GM18519 (cell line): ENCODE results near the gene FOXA2.
"Not testable (repeated sequence)": the region's sequence is repeated elsewhere in the genome, so short reads cannot be mapped to it uniquely, and the experiment has no call there.

Experiments used
- ATAC-seq: cut with Tn5 transposase; IDR thresholded peaks from one replicate; pipeline ENCODE4 v1.9.1; 2021; ENCODE audit warnings: mild to moderate bottlenecking, moderate library complexity; ENCODE audit not compliant: unreplicated experiment, low FRiP score

The FOXA2 gene

DNA sequence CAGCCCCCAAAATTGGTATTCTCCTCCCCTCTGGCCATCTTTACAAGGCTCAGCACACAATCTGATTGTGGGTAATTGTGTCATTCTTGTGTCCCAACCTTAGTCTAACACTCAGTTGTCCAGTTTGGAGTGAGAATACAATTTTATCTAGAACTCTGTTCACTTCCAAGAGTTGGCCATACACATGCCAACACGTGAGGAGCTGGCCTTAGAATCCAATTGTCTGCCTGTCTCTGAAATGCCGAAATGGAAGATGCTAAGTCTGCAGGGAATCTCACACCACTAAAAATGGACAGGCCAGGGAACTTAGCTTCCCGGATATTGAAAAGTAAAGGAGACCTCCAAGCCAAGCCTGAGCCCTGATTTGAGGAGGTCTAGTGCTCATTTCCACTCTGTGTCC, 12.3 kb downstream of the FOXA2 start:
- no peak for ATAC-seq

DNA sequence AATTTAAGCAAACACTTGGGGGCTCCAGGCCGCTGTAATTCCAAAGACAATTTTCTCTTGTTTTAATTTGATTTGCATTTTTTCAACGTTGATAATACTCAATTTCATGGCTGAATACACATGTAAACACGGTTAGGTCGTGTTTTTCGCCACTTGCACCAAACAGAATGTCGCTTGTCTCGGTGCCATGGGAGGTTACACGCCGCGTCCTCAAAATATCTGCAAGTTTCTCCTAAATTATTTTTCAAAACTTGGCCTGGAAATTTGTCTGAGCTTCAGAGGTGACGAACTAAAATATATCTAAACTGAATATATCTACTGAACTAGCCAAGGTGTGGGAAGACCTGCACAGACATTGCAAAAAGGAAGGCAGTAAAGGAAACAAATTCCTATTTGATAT, 15.0 kb downstream of the FOXA2 start:
- ATAC-seq: no peak

DNA sequence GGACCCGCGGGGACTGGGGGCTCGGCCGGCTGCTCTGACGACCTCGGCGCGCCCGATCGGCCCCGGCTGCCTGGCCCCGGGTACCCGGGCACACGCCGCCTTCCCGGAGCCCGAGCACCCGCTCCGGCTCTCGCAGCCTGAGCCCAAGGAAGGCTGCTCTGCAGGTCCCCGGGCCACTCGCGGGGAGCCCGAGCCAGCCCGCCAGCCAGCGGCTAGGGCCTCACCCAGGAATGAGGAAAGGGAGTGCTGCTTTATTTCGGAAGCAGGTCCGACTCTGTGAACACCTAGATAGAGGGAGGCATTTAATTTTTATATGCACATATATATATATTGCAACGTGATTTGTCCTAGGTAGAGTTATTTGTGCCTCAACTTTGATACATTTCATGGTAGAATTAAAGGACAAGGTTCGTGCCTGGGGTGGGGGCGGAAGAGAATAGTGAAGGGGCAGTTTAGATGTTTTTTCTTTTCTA, 15.5 kb downstream of the FOXA2 start:
- ATAC-seq: no peak

DNA sequence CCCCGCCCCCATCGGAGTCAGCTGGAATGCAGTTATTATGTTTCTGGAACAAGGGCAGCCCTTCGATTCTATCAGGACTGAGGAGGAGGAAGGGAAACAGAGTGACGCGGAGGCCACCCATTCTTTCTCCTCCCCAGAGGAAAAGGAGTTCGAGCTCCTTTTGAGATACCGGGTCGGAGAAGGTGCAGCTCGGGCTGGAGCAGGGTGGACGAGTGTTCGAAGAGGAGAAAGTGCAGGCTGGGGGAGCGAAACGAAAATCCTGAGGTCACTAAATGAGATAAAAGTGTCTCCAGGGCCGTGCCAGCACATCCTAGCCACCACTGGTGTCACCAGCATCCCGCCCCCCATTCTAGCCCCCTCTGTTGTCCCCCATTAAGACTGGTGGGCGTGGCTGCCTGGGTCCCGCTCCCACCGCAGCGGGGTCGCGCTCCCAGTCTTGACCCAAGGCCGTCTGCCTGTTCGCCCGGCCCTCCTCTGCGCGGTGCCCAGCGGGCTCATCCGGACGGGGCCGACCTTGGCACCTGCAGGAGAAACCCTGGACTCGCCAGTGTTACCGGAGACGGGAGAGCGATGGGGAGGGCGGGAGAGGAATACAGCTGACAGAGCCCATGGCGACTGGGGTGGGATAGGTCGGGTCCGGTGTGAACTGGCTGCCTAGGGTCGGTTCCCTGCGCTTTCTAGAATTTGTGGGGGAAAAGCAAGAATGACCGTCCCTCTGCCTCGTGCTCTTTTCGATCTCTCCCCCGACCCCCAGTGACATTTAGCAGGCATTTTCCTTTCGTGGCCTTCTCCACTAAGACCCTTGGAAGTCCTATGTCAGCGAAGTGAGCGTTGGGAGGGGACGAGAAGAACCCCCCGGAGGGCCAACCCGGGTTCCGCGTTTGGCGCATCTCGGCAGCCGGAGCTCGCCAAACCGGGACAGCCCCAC, 16.2 kb downstream of the FOXA2 start:
- no peak for ATAC-seq

DNA sequence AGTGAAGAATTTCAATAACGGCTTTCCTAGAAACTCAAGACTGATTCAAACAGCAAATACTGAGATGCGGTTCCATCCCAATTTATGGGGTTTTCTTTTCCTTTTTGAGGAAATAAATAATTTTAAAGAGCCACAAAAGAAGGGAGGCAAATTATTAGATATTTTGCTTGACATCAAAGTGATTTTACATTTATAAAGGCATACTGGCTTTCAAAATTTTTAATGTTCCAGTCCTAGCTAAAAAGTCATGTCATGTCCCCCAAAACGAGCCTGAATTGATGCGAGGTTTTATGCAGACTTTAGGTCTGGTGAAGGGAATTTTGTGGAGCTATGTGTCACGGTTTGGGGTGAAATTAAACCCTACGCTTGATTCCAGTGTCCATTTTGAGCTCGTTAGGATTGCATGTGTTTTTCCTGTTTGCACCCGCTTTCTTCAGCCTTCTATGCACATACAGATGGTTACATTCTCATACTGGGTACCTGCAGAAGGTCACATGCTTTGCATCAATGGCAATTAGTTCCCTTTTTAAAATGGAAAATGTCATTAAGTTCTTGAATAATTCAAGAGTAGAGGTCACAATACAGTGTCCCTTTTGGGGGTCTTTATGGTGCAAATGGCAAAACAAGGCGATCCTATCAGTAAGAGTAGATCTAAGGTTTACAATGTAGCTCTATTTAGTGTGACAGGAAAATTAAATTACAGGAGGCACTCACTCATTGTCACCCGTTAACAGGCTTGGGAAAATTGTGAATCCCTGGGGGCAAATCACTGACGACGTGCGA, 17.3 kb downstream of the FOXA2 start:
- no peak for ATAC-seq

DNA sequence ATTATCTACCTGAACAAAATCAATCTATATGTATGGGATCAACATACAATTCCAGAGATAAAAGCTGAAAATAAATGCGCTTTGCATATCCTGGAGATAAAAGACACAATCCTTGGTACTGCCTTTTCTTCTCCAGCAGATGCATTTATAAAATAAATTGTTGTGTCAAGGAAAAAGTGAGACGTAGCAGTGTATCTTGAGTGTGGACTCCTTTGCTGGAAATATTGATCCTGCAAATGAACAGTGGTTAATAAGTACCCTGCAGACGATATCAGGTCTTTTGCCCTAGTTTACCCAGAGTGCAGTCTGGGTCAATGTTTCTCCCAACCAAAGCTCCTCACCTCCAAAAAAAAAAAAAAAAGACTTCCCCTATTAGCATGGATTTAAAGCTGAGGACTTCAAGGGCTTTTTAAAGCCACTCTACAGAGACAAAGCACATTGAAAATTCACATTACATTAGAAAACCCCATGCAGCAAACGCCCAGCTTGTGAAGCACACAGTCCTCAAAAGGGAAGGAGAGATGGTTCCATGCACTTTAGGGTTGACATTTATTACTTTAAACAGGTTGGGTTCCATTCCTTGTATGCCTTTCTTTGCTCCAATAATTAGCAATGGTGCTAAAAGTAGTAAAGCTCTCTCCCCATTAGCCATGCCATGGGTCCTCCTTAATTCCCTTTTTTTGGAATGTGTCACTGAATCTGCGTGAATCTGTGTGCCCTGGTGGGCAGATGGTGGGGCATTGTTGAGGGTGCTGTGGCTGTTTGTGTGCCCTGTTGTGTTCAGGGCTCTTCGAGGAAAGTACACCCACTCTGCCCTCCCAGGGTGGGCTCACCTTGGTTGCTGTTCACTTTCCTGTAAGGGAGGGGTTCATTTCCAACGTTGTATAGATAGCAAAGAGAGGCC, 21.1 kb downstream of the FOXA2 start:
- ATAC-seq: no peak

DNA sequence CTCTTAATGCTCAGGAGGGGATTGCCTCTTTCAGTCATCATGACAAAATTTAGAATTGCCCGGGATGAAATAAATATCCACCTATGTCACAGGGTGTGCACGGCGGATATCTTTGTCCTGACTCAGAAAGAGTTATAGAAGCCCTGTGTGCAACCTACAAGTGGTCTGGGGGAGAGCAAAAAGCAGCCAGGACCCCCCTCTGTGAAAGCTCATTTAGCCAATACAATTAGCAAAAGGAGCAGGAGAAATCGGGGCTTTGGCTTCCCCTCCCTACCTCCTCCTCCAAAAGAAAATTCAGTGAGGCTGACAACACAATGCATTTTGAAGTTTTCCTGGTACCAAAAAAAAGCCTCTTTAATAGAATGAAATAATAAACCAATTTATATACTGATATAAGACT, 21.8 kb downstream of the FOXA2 start:
- ATAC-seq: no peak

DNA sequence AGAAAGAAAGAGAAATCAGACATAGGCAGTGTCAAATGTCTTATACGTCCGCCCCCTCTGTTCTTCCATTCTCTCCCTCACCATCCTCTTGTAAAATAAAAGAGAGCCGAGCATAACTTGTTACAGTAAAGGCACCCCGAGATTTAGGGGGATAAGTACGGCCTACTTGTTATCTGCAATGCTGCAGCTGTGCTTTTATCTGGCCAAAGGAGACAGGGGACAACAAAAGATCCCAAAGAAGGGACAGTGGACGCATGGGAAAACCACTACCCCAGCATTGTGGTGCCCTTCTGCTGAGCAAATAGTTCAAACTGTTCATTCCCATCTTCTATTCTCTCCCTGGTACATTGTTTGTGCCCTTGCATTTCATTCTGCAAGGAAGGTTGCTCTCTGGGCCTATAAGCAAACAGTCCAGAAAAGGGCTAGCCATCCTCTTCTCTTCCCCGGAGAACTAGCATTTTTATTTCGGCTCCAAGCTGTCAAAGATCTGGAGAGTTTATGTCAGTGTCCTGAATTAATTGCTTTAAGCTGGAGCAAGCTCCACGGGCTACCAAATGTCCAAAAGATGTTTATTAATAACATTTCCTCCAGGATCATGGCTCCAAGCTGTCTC, 22.3 kb downstream of the FOXA2 start:
- ATAC-seq: no peak

DNA sequence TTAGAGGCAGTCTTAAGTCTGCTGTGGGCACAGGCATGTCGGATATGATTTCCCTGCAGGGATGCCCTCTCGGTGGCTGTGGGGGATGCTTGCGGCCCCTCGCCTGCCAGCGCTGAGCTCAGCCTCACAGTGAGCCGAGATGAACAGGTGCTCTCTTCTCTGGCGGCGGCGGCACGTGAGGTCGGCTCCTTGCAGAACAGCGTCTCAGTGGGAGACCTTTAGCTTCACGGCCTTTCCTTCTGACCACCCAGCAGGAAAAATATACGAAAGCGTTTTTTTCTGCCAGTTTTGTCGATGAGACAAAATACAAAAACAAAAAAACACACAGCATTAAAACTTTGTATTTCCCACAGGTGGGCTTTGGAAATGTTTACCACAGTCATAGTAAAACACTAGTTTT, 23.6 kb downstream of the FOXA2 start:
- no peak for ATAC-seq

DNA sequence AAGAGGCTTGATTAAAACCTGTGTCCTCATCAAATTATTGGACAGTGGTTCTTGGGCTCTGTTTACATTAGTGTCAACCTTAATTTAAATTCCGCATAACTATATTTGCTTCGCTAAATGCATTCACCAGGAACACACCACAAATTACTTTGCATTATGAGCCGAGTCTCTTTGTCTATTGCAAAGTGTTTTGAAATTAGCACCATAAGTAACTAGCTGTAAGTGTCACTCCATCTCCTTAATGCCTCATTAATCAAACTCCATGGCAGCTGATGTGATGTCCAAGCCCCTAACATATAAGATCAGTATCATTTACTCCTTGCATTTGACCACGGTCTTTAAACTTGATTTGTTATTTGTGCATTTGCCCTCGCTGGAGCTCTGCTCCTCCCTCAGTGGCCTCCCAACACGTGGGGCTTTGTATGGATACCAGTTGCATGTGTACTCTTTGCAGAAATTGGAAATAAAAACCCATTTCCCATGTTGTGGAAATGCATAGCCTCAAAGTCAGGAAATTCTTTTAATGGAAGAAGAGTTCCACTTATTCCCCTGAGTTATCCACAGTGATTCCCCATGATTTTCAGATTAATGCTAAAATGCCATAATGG, 24.6 kb downstream of the FOXA2 start:
- no peak for ATAC-seq

DNA sequence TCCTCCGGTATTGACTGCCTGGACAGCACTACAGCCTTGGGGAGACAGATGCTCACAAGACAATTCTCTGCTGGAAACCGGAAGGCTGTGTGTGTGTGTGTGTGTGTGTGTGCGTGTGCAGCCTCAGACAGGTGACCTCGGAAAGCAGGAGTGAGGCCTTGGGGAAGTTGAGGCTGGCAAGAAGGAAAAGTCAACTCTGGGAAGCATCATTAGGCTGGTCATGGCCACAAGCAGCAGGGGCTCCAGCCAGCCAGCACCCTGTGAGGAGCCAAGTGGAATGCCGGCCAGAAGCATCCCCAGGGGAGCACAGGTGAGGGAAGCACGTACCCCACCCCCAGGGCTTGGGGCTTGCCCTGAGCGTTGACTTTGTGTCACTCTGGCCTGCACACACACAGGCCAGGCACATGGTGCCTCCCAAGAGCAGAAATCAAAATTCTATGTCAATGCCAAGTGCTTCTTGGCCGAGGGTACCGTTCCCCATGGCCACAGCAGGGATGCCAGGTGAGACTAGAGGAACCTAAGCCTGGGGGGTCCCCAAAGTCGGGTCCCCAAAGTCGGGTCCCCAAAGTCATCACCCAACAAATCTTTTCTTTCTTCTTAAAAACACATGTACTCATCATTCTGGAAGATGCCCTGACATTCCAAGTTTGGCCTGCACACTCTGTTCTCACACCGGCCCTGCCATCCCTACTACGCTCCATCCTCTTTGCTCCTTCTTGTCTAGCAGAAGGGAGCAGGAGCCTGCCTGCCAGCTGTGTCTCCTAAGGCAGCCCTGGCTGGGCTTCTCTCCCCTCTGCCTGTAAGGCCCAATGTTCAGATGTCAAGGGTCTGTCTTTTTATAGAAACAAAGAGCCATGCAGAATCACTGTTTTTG, 26.7 kb downstream of the FOXA2 start:
- no peak for ATAC-seq

DNA sequence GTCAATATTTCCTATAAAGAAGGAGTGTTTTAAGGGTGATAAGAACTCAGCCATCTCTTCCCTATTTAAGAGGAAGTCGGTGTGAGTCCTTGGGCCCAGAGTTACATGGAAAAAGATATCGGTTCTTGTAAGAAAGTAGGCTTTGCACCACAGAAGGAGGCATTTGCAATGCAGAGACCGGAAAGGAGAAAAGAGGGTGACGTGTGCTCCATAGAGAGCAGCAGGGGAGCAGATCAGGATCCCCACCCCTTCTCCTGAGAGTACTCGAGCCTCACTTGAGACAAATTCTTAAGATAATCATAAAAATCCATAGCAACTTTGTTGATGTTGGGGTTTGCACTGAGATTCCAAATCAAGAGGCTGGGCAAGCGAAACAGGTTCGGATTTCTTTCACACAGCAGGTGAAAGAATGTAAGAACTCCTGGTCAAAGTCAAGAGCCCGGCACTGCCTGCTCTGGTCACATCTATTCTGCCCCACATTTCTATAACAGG, 27.8 kb downstream of the FOXA2 start:
- ATAC-seq: no peak

DNA sequence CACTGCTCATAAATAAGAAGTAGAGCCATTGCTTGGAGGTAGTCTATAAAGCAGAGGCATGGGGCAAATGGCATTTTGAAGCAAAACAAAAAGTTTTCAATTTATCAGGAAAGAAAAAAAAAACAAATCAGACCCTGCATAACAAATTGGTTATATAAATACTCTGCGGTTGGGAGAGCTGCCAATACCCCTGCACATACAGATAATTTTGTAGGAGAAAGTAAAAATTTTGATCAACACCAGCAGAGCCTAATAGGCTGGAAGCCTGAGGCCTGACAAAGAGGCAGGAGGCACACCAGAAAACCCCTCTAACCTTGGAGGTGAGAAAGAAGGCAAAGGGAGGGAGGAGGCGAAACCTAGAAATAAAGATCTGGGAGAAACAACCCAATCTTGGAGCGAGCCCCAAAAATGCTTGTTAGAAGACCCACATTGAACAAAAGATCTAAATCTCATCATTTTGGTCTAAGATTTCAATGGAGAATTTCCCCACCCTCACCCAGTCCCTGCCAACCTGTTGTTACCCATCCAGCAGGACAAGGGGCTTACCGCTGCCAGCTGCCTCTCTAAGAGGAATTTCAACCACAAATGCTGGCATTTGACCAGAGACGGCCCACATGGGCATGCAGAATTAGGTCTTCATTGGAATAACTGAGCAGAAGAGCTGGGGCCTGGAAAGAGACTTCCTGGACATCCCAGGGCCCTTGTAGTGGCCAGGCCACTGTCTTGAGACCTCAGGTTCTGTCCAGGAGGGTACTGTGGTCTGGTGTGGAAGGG, 28.4 kb downstream of the FOXA2 start:
- no peak for ATAC-seq

DNA sequence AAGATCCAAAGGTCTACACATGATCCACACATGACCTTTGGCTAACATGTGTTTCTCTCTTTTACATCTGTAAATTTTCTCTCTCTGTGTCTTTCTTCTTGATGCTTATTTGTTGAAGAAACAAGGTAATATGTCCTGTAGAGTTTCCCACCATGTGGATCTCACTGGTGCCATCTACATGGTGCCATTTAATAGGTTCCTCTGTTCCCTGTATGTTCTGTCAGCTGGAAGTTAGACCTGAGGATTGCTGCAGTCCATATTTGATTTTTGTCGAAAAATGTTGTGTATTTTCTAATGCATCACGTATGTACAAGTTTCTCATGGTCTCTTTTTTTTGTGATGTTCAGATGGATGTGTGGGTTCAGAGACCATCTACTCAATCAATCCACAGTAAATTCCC, 30.0 kb downstream of the FOXA2 start:
- no peak for ATAC-seq

DNA sequence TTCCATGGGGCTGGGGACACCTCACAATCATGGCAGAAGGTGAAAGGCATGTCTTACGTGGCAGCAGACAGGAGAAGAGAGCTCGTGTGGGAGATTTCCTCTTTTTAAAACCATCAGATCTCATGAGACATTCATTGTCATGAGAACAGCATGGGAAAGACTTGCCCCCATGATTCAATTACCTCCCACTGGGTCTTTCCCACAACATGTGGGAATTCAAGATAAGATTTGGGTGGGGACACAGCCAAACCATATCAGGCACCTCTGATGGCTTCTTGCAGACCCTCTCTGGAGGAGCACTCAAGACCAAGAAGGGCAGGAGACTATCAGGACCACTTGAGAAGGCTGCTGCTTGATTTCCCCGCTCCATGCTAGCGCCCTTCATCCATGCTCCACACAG, 33.9 kb downstream of the FOXA2 start:
- ATAC-seq: not testable (repeated sequence)

DNA sequence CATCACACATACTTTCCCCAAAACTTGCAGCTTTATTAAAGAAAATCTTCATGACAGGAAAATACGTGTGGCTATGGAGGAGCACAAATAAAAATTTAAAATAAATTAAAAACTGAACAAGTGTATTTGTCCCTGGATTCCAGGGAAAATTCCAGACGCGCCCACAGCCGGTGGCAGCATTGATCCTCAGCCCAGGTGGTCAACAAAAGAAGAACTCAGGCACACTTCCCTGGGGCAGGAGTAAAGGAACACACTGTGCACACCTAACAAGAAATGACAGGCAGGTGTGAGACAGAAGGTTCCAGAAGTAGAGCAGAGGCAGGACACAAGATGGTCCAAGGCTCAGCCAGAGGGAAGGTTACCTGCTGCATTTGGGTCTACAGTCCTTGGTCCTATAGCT, 36.3 kb downstream of the FOXA2 start:
- no peak for ATAC-seq

DNA sequence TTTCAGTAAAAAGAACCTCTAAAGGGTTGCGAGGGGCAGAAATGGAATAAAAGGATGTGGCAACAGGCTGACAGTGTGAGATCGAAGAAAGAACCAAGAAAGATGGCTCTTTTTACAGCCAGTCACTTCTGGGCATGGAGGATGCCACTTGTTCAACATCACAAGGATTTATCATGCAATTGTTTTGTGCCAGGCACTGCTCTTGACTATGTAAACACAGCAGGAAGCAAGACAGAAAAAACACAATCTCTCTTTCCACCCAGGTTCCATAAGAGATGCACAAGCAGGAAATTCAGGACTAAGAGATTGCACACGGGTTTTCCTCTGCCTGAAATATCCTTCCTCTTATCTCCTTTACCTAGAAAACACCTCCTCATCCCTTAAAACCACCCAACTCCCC, 38.0 kb downstream of the FOXA2 start:
- ATAC-seq: no peak

DNA sequence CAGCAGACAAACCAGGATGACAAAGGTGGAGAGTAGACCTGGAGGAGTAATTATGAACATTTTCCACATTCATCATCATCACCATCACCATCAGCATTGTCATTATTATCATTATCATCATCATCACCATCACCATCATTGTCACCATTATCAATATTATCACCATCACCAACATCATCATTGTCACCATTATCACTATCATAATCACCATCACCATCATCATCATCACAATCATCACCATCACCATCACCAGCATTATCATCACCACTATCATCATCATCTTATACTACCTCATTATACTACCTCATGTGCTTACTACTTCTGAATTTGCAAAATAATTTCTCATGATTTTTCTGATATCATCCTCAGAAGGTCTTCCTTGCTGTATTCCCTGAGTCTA, 39.3 kb downstream of the FOXA2 start:
- ATAC-seq: no peak
